Measurements from ENCODE around the gene SLTM. TPM values are rescaled to one million over a fixed set of nuclear protein-coding genes. Genes with fewer than 3 reads are reported as not detected.

Gene SLTM
- total RNA-seq, 1 experiment from 2014 or later, result 110 TPM

DNA sequence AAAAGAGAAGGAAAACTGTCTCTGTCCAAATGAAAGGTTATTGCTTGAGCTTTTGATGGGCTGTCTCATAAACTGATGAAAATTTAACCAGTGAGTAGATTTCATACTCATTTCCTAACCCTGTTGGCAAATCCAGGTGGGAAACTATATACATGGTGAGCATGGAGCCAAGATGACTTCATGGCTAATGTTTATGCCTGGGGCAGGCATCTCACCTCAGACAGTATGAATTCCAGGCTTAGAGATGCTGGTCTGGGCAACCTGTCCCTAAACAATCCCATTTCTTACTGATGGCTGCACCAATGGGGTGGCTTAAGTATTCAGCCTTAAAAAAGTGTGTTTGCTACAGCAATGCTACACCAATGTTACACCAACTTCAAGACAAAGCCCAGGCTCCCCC lies 58.1 kb downstream of the SLTM start:
- H3K79me2 ChIP-seq (ENCODE audit: low read depth), result no peaks in the 10 kb centered on the region
- BruUV-seq (replicated peaks), result no TSS peak
- H3K9me2 ChIP-seq (ENCODE audit: insufficient read depth), result no peaks in the 10 kb centered on the region
- peaks cover 19% of the 10 kb centered on the region for H3K36me3 ChIP-seq (ENCODE audit: low read depth)
- H3K27me3 ChIP-seq (ENCODE audit: insufficient read depth, low read depth), result no peaks in the 10 kb centered on the region
- no peaks in the 10 kb centered on the region for H4K20me1 ChIP-seq (ENCODE audit: insufficient read depth)
- H3K4me2 ChIP-seq, result no peak overlapping the region
- H3K4me1 ChIP-seq (replicated peaks; ENCODE audit: insufficient read depth), result no peaks in the 10 kb centered on the region
- H3K27ac ChIP-seq, result no peak overlapping the region
- no peak overlapping the region for H2AFZ ChIP-seq
- intact Hi-C loops (cut with micrococcal nuclease; ENCODE audit: unreplicated experiment), result no loop called here
- peaks cover 18% of the 10 kb centered on the region; the same call in 1 of the 2 replicates for H3F3A ChIP-seq (ENCODE audit: insufficient read depth, low read depth)
- POLR2A ChIA-PET (ENCODE audit: unreplicated experiment), result no interaction called here
- no peaks in the 10 kb centered on the region for H3K9me3 ChIP-seq (ENCODE audit: insufficient read depth, low read depth)
- H3K4me3 ChIP-seq, result no peak overlapping the region
- no peak for DNase-seq
- CTCF ChIA-PET, result no interaction called here
- TF ChIP-seq CTCF (conservative IDR thresholded peaks at IDR 0.05) (no peak), EZH2 (IDR thresholded peaks at IDR 0.05; ENCODE audit: low read depth) (no peak)

GRCh38 chr15:58873267-58873666 lies 60.2 kb downstream of the SLTM start:
- H3K4me1 ChIP-seq (replicated peaks; ENCODE audit: insufficient read depth), result no peaks in the 10 kb centered on the region
- H3K9me2 ChIP-seq (ENCODE audit: insufficient read depth), result no peaks in the 10 kb centered on the region
- intact Hi-C loops (cut with micrococcal nuclease; ENCODE audit: unreplicated experiment), result no loop called here
- no peak overlapping the region for H3K4me3 ChIP-seq
- H3K27ac ChIP-seq, result no peak overlapping the region
- no peaks in the 10 kb centered on the region for H3K9me3 ChIP-seq (ENCODE audit: insufficient read depth, low read depth)
- ChIA-PET POLR2A (ENCODE audit: unreplicated experiment) (no interaction called here), CTCF (no interaction called here)
- H3K36me3 ChIP-seq (ENCODE audit: low read depth), result 0 out of 2 replicates have a peak, but pooled peaks cover 6% of the 10 kb centered on the region
- no peak overlapping the region for H2AFZ ChIP-seq
- H3K79me2 ChIP-seq (ENCODE audit: low read depth), result no peaks in the 10 kb centered on the region
- TF ChIP-seq CTCF (conservative IDR thresholded peaks at IDR 0.05), result no peak
- TF ChIP-seq EZH2 (IDR thresholded peaks at IDR 0.05; ENCODE audit: low read depth), result no peak
- BruUV-seq (replicated peaks), result no TSS peak
- no peaks in the 10 kb centered on the region for H3K27me3 ChIP-seq (ENCODE audit: insufficient read depth, low read depth)
- H3F3A ChIP-seq (ENCODE audit: insufficient read depth, low read depth), result peaks cover 10% of the 10 kb centered on the region; the same call in 1 of the 2 replicates
- H4K20me1 ChIP-seq (ENCODE audit: insufficient read depth), result no peaks in the 10 kb centered on the region
- no peak overlapping the region for H3K4me2 ChIP-seq
- DNase-seq, result no peak

DNA sequence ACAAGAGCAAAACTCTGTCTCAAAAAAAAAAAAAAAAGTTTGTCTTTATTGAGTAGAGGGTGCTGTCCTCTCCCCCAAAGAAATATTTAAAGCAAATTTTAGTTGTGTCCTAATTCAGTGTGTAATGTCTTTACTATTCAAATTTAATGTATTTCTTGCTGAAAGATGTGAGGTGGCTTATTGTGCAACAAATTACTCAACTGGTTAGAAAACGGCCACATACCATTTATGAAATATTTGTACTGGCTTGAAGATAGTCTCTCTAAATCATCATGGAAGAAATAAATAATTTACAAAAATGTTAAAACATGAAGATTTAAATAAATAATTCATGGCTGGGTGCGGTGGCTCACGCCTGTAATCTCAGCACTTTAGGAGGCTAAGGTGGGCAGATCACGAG lies 63.0 kb downstream of the SLTM start:
- BruUV-seq (replicated peaks), result no TSS peak
- intact Hi-C loops (cut with micrococcal nuclease; ENCODE audit: unreplicated experiment), result no loop called here
- H3K36me3 ChIP-seq (ENCODE audit: low read depth), result no peaks in the 10 kb centered on the region

More for the DNA sequence above, 63.0 kb downstream of the SLTM start:
- H3K27ac ChIP-seq, result no peak overlapping the region
- POLR2A ChIA-PET (ENCODE audit: unreplicated experiment), result no interaction called here
- H3K4me3 ChIP-seq, result no peak overlapping the region
- no peaks in the 10 kb centered on the region for H3K4me1 ChIP-seq (replicated peaks; ENCODE audit: insufficient read depth)
- DNase-seq, result no peak
- TF ChIP-seq EZH2 (IDR thresholded peaks at IDR 0.05; ENCODE audit: low read depth) (no peak), CTCF (conservative IDR thresholded peaks at IDR 0.05) (no peak)
- no peak overlapping the region for H3K4me2 ChIP-seq
- H3K9me2 ChIP-seq (ENCODE audit: insufficient read depth), result no peaks in the 10 kb centered on the region
- H3K27me3 ChIP-seq (ENCODE audit: insufficient read depth, low read depth), result no peaks in the 10 kb centered on the region
- H3K9me3 ChIP-seq (ENCODE audit: insufficient read depth, low read depth), result no peaks in the 10 kb centered on the region
- H3F3A ChIP-seq (ENCODE audit: insufficient read depth, low read depth), result peaks cover 7% of the 10 kb centered on the region; the same call in 1 of the 2 replicates
- H3K79me2 ChIP-seq (ENCODE audit: low read depth), result no peaks in the 10 kb centered on the region
- H4K20me1 ChIP-seq (ENCODE audit: insufficient read depth), result no peaks in the 10 kb centered on the region
- CTCF ChIA-PET, result no interaction called here
- H2AFZ ChIP-seq, result no peak overlapping the region
